Stimulated activated CD4-positive, alpha-beta T cell treated with anti-CD3 and anti-CD28 coated beads, TNF-alpha, amount 100 ng/mL, for 24 hours (primary cell): ENCODE measurements around the gene FIP1L1.

Experiments
- DNase-seq, 3 experiments: peaks; one replicate each; pipeline ENCODE4 v3.0.0-alpha.2; 2020; ENCODE audit warnings: low read depth in 3 of 3

Gene FIP1L1

GRCh38 chr4:53501561-53501960 lies 124.1 kb downstream of the FIP1L1 start:
- DNase-seq = no peak

GRCh38 chr4:53502094-53502493 lies 124.7 kb downstream of the FIP1L1 start:
- no peak for DNase-seq

- DNase-seq = no peak
Measured at GRCh38 chr4:53505947-53506346, 128.5 kb downstream of the FIP1L1 start.

GRCh38 chr4:53507058-53507457 lies 129.6 kb downstream of the FIP1L1 start:
- no peak for DNase-seq

- no peak for DNase-seq
Measured at GRCh38 chr4:53507671-53508286, 130.3 kb downstream of the FIP1L1 start.

GRCh38 chr4:53508446-53508845 lies 131.0 kb downstream of the FIP1L1 start:
- DNase-seq = no peak

GRCh38 chr4:53510321-53510720 lies 132.9 kb downstream of the FIP1L1 start:
- DNase-seq = no peak
